HG02885 (cell line): ENCODE measurements around the gene IFI44L.

ENCODE experiments used
- ATAC-seq: cut with Tn5 transposase; IDR thresholded peaks from one replicate; pipeline ENCODE4 v1.9.1; 2021; ENCODE audit warnings: mild to moderate bottlenecking; ENCODE audit not compliant: unreplicated experiment, poor library complexity

The IFI44L gene

GRCh38 chr1:78619803-78620579, at the start of gene IFI44L:
Gene IFI44L (plus strand): TSS chr1:78620448. CDS start chr1:78627916, 7,468 bp downstream.
- peak; percentile 34 for ATAC-seq

- no peak for ATAC-seq
Measured at GRCh38 chr1:78570539-78570938, 49.7 kb upstream of the IFI44L start.

GRCh38 chr1:78577257-78578100, 42.8 kb upstream of the IFI44L start:
- no peak for ATAC-seq

GRCh38 chr1:78586572-78586971, 33.7 kb upstream of the IFI44L start:
- no peak for ATAC-seq

GRCh38 chr1:78587211-78587610, 33.0 kb upstream of the IFI44L start:
- no peak for ATAC-seq

- no peak for ATAC-seq
Measured at GRCh38 chr1:78591971-78592370, 28.3 kb upstream of the IFI44L start.

- no peak for ATAC-seq
Measured at GRCh38 chr1:78599294-78599693, 21.0 kb upstream of the IFI44L start.

- no peak for ATAC-seq
Measured at GRCh38 chr1:78601068-78601467, 19.2 kb upstream of the IFI44L start.

GRCh38 chr1:78603206-78603605, 17.0 kb upstream of the IFI44L start:
- ATAC-seq: no peak

GRCh38 chr1:78604643-78605042, 15.6 kb upstream of the IFI44L start:
- ATAC-seq: no peak

- no peak for ATAC-seq
Measured at GRCh38 chr1:78606274-78606673, 14.0 kb upstream of the IFI44L start.

- peak; percentile 50 for ATAC-seq
Measured at GRCh38 chr1:78607334-78607927, 12.8 kb upstream of the IFI44L start.

GRCh38 chr1:78607944-78608343, 12.3 kb upstream of the IFI44L start:
- ATAC-seq: no peak

- ATAC-seq: peak; percentile 64
Measured at GRCh38 chr1:78617615-78618026, 2.6 kb upstream of the IFI44L start.

GRCh38 chr1:78619032-78619431, 1.2 kb upstream of the IFI44L start:
- ATAC-seq: no peak

GRCh38 chr1:78619446-78619802, 824 bp upstream of the IFI44L start:
- peak; percentile 12 for ATAC-seq

GRCh38 chr1:78620666-78621065, 418 bp downstream of the IFI44L start:
- ATAC-seq: no peak

- ATAC-seq: peak; percentile 31
Measured at GRCh38 chr1:78622548-78622947, 2.3 kb downstream of the IFI44L start.

- no peak for ATAC-seq
Measured at GRCh38 chr1:78624035-78624434, 3.8 kb downstream of the IFI44L start.

GRCh38 chr1:78627321-78627720, 7.1 kb downstream of the IFI44L start:
- no peak for ATAC-seq

- ATAC-seq: no peak
Measured at GRCh38 chr1:78630600-78630999, 10.4 kb downstream of the IFI44L start.
